Type B pancreatic cell (in vitro differentiated cells): Measurements from ENCODE around the gene ERAS. TPM values are rescaled to one million over a fixed set of nuclear protein-coding genes. Genes with fewer than 3 reads are reported as not detected.

Experiments used
- DNase-seq: peaks from one replicate; pipeline ENCODE4 v3.0.0; 2021; ENCODE audit warnings: mixed read lengths; ENCODE audit not compliant: unreplicated experiment; ENCODE audit errors: extremely low spot score
- H3K27ac Mint-ChIP-seq: 2 replicates; pipeline ENCODE4 v1.8.0; 2021; ENCODE audit warnings: mild to moderate bottlenecking, mixed read lengths
- H3K27me3 Mint-ChIP-seq: 2 replicates; pipeline ENCODE4 v1.8.0; 2021; ENCODE audit warnings: mixed read lengths
- H3K36me3 Mint-ChIP-seq: 2 replicates; pipeline ENCODE4 v1.8.0; 2021; ENCODE audit warnings: mixed read lengths
- H3K4me1 Mint-ChIP-seq: one replicate; pipeline ENCODE4 v1.8.0; 2021; ENCODE audit warnings: mixed read lengths; ENCODE audit not compliant: unreplicated experiment
- H3K4me3 Mint-ChIP-seq: 2 replicates; pipeline ENCODE4 v1.8.0; 2021; ENCODE audit warnings: mild to moderate bottlenecking, mixed read lengths
- H3K9me3 Mint-ChIP-seq: 2 replicates; pipeline ENCODE4 v1.8.0; 2021; ENCODE audit warnings: mixed read lengths
- total RNA-seq: library from RNA; stranded (reverse); gene quantifications from 2 replicates; pipeline ENCODE4 v1.2.1, GENCODE V29; 2021; ENCODE audit warnings: low replicate concordance
- TF ChIP-seq, protein P1 (sequence below): fragments of 200-600 bp; sonication (generic); conservative IDR thresholded peaks from 2 replicates; pipeline ENCODE4 v1.5.0; 2021; ENCODE audit warnings: antibody characterized with exemption, mild to moderate bottlenecking

Gene ERAS
- total RNA-seq, 1 donor from 2014 or later = 0.51 TPM

DNA sequence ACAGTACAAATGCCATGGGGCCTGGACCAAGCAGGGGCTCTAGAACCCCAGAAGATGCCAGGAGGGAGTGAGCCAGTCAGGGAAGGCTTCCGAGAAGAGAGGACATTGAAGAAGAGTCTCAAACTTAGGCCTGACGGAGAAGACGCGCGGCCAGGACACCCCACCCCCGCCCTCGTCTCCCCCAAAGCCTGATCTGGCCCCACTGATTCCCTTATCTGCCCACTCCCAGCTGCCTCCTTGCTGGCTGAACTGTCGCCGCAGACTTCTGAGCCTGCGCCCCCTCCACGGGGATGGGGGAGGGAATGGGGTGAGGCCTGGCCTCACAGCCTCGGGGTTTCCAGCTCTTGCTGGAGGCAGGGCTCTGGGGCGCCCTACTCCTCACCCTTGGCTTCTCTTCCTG lies 43.5 kb upstream of the ERAS start:
- no peaks in the 10 kb centered on the region for H3K36me3 Mint-ChIP-seq
- H3K9me3 Mint-ChIP-seq = no peaks in the 10 kb centered on the region
- TF ChIP-seq, protein P1, sequence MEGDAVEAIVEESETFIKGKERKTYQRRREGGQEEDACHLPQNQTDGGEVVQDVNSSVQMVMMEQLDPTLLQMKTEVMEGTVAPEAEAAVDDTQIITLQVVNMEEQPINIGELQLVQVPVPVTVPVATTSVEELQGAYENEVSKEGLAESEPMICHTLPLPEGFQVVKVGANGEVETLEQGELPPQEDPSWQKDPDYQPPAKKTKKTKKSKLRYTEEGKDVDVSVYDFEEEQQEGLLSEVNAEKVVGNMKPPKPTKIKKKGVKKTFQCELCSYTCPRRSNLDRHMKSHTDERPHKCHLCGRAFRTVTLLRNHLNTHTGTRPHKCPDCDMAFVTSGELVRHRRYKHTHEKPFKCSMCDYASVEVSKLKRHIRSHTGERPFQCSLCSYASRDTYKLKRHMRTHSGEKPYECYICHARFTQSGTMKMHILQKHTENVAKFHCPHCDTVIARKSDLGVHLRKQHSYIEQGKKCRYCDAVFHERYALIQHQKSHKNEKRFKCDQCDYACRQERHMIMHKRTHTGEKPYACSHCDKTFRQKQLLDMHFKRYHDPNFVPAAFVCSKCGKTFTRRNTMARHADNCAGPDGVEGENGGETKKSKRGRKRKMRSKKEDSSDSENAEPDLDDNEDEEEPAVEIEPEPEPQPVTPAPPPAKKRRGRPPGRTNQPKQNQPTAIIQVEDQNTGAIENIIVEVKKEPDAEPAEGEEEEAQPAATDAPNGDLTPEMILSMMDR = no peak
- no peak for DNase-seq
- H3K4me1 Mint-ChIP-seq = no peaks in the 10 kb centered on the region
- H3K4me3 Mint-ChIP-seq = no peak overlapping the region
- no peak overlapping the region for H3K27ac Mint-ChIP-seq
- peaks cover 15% of the 10 kb centered on the region for H3K27me3 Mint-ChIP-seq

DNA sequence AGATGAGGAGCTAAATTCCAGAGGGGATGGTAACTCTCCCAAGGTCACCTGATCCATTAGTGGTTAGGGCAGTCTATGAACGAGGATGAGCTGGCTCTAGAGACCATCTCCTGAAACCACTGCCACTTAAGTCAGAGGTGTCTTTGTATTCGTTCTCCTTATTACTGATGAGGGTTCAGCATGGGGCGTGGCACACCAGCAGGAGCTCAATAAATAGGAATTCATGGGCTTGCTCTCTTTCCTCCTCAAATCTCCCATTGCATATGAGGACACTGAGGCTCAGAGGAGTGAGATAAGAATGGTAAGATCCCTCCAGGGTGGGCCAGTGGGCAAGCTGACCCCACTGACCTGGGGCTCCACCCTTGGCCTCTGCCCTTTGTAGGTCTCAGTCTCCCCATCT lies 41.6 kb upstream of the ERAS start:
- no peak for DNase-seq
- H3K9me3 Mint-ChIP-seq = no peaks in the 10 kb centered on the region
- H3K4me1 Mint-ChIP-seq = no peaks in the 10 kb centered on the region
- peaks cover 17% of the 10 kb centered on the region for H3K27me3 Mint-ChIP-seq
- H3K36me3 Mint-ChIP-seq = no peaks in the 10 kb centered on the region
- no peak overlapping the region for H3K27ac Mint-ChIP-seq
- no peak overlapping the region for H3K4me3 Mint-ChIP-seq
- TF ChIP-seq, protein P1 = no peak

DNA sequence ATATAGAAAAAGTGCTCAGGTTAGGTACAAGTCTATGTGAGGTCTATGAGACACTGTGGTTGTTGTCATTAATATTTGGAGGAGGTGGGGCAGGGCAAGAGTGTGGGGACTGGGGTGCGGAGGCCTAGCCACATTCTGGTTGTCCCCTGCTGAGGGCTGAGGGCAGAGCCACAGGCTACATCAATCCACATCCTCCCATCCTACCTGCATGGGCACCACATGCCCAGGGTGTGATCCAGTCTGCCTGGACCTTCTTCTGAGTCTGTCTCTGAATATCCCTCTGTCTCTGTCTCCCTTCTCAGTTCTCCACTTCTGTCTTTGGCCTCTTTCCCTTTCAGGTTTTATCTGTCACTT lies 41.1 kb upstream of the ERAS start:
- no peak overlapping the region for H3K27ac Mint-ChIP-seq
- no peaks in the 10 kb centered on the region for H3K4me1 Mint-ChIP-seq
- TF ChIP-seq, protein P1 = no peak
- peaks cover 17% of the 10 kb centered on the region for H3K27me3 Mint-ChIP-seq
- no peaks in the 10 kb centered on the region for H3K36me3 Mint-ChIP-seq
- no peak overlapping the region for H3K4me3 Mint-ChIP-seq
- H3K9me3 Mint-ChIP-seq = no peaks in the 10 kb centered on the region
- DNase-seq = no peak

DNA sequence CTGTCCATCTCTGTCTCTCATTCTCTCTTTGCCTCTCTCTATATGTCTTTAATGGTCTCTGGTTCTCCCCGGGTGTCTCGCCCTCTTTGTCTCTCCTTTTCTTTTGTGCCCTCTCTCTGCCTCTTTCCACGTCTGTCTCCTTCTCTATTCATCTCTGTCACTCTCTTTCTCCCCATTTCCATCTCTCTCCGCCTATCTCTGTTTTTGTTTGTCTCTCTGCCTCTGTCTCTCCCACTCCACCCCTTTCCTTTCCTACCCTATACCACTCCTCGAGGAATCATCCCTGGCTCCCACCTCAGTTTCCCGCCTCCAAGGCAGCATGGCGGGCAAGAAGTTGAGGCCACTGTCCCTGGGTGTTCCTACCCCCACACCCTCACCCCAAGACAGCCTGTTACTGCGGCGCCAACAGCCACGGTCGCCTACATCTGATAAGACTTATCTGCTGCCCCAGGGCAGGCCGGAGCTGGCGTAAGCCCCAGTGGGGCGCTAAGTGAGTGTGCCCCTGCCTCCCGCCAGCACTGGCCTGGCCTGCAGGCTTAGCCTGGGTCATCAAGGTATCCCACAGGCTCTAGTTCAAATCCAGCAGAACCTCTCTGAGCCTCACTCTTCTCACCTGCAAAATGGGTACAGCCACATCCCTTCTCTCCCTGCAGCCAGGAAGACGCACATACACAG lies 40.6 kb upstream of the ERAS start:
- TF ChIP-seq, protein P1 = no peak
- Mint-ChIP-seq H3K4me3 (no peak overlapping the region), H3K4me1 (no peaks in the 10 kb centered on the region), H3K27ac (no peak overlapping the region), H3K27me3 (peaks cover 17% of the 10 kb centered on the region), H3K36me3 (no peaks in the 10 kb centered on the region), H3K9me3 (no peaks in the 10 kb centered on the region)
- DNase-seq = no peak

DNA sequence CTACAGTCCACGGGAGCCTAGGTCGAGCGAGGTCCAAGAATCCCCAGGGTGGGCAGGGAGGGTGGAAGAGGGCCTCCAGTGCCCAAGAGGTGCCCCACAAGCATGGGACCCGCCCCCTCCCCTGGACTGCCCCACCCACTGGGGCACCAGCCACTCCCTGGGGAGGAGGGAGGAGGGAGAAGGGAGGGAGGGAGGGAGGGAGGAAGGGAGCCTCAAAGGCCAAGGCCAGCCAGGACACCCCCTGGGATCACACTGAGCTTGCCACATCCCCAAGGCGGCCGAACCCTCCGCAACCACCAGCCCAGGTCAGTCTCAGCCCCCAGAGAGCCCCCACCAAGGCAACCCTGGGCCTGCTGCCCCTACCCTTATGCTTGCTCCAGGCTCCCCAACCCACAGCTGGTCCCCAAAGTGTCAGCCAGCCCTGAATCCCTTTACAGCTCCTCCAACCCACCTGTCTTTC lies 39.9 kb upstream of the ERAS start, which contains the start of gene GATA1:
GATA1 (plus strand) TSS at position 250 of the 460 bp plus-strand sequence. CDS start 4,520 bp downstream, outside the sequence.
- Mint-ChIP-seq H3K27me3 (peaks cover 17% of the 10 kb centered on the region), H3K4me3 (no peak within 1 kb of the TSS), H3K36me3 (no peaks in the 10 kb centered on the region), H3K27ac (no peak within 1 kb of the TSS), H3K9me3 (no peaks in the 10 kb centered on the region), H3K4me1 (no peaks in the 10 kb centered on the region)
- no peak for DNase-seq
- TF ChIP-seq, protein P1 = no peak
